Fibroblast of skin of abdomen (primary cell): ENCODE measurements around the gene GPM6B.
A peak's percentile ranks its signal among the peaks of the same experiment; 100 is the strongest.
"Not testable (repeated sequence)": the region's sequence is repeated elsewhere in the genome, so short reads cannot be mapped to it uniquely, and the experiment has no call there.

Experiments
- DNase-seq: peaks from one replicate; pipeline ENCODE4 v3.0.0-alpha.2; 2013

The GPM6B gene

GRCh38 chrX:13724878-13725277 lies 92.0 kb downstream of the GPM6B start:
- DNase-seq = not testable (repeated sequence)

GRCh38 chrX:13721819-13722519 lies 94.9 kb downstream of the GPM6B start:
- DNase-seq = peak; percentile 40

- DNase-seq = no peak
Observed at GRCh38 chrX:13721371-13721770, 95.5 kb downstream of the GPM6B start.
